ENCODE results near the gene FARS2.

- no peak for TF ChIP-seq CTCF (IDR thresholded peaks at IDR 0.05)
- TF ChIP-seq SMAD4 (CRISPR knock-in tag; IDR thresholded peaks at IDR 0.05) = no peak
- no peak for TF ChIP-seq ZNF512 (CRISPR knock-in tag; IDR thresholded peaks at IDR 0.05; ENCODE audit: borderline replicate concordance)
- no peak for TF ChIP-seq ZNF281 (CRISPR knock-in tag; IDR thresholded peaks at IDR 0.05)
- TF ChIP-seq MAX (CRISPR knock-in tag; IDR thresholded peaks at IDR 0.05) = no peak
- no peak for TF ChIP-seq AFF4 (CRISPR knock-in tag; IDR thresholded peaks at IDR 0.05; ENCODE audit: borderline replicate concordance)
- no peak for TF ChIP-seq HMGXB4 (CRISPR knock-in tag; IDR thresholded peaks at IDR 0.05)
- TF ChIP-seq NR2C2 (CRISPR knock-in tag; IDR thresholded peaks at IDR 0.05) = no peak
- no peak for TF ChIP-seq CREB1 (CRISPR knock-in tag; IDR thresholded peaks at IDR 0.05)
- no peak for TF ChIP-seq ZNF671 (CRISPR knock-in tag; IDR thresholded peaks at IDR 0.05)
Measured at GRCh38 chr6:5673019-5673790, 411.9 kb downstream of the FARS2 start.

All from WTC11 (cell line).